ENCODE data around the gene BMF.
A peak's percentile ranks its signal among the peaks of the same experiment; 100 is the strongest.
"Not testable (repeated sequence)": the region's sequence is repeated elsewhere in the genome, so short reads cannot be mapped to it uniquely, and the experiment has no call there.

The BMF gene

DNA sequence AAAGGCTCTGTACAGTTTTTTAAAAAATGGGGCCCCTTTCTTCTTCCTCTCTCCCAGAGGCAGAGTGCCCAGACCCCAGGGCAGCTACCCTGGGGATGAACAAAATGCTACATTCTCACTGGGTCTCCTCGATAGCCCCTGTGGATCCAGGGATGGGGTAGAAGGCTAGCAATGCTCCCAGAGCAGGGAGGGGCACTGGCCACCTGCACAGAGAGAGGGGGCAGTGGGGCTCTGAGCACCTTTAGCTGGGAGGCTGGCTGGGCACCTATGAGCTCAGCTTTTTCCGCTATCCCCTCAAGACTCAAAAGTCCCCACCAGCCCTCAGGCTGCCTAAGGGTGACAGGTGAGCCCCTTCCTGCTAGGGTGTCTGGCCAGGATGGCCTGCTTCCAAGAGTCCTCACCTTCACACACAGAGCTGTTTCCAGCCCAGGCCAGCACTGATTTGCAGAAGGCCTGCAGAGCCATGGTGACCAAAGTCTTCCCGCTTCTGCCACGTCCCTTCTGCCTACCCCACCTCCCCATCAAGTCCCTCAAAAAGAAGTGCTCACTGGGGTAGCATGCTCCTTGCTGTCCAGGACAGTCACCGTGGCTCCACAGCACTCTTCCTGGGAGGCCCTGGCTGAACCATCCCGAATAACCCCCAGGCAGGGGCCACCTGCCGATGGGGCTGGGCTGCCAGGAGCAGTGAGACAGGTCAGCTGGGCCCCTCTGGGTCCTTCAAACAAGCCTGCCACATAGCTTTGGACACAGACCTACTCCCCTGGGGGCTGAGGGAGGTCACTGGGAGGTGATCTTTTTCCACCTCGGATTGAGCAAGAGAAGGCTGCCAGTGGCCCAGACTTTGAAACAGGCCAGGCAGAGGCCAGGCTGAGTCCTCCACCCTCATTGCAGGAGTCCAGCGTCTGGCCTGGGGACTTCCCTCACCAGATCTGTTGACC lies 20.4 kb downstream of the BMF start:
- no peak for DNase-seq

DNA sequence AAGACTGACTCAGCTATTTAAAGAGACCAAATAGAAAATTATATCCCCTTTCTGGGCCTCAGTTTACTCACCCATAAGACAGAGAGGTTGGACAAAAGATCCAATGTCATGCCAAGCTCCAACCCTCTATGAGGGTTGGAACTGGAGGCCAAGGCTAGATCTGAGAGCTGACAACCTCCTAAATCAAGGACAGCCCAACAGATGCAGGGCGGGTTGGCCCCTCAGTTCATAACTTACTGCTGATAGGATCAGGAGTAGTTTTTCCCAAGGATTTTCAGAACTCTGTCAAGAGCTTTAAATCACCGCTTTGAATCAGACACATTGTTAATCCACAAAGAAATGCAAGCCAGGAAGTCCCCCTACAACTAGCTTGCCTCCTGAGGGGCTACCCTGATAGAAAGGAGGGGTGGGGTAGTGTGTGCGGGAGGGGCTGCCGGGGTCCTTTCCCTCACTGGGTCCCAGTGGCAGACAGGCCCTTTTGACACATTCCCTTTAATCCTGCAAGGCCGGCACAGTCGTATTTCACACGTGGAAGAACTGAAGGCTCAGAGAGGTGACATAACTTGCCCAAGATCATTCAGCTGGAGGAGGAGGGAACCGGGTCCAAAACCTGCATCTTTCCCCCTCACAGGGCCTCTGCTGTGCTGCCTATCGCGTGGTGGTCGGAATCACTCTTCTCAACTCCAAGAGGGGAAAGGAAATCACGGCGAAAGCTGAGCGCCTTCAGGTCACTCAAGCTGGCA lies 21.4 kb downstream of the BMF start:
- no peak for DNase-seq

DNA sequence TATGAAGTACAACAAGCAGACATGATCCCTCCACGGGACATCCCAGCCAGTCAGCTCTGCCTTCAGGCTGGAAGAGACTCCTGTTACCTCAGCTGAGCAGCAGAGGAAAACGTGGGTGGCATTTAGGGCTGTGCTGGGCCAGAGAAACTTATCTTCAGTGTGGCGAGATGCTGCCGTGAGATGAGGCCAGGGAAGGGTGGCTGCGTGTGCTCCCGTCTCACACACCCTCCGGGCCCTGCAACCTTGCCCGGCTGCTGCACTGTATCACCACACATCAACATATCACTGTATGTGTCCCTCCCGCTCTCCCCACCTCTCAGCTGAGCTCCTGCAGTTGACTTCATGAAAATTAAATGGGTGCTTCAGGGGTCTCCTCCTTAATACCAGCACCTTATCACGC lies 23.4 kb downstream of the BMF start:
- DNase-seq, result peak; percentile 88

DNA sequence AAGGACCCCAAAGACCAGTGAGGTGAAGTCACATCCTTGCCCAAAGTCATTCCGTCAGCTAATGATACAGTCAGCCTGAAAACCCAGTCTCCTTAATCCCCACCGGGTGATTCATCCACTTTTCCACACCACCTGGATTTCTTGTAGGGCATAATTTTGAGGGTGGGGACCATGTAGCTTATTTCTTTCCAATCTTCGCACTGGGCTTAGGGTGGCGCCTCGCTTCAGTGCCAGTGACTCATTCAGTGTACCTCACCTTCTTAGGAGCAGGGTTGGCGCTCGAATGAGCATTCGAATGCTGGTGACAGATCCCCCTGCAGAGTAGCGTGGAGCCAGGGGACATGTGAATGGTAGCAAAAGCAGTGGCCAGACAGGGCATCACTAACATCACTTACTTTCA lies 24.0 kb downstream of the BMF start:
- no peak for DNase-seq

DNA sequence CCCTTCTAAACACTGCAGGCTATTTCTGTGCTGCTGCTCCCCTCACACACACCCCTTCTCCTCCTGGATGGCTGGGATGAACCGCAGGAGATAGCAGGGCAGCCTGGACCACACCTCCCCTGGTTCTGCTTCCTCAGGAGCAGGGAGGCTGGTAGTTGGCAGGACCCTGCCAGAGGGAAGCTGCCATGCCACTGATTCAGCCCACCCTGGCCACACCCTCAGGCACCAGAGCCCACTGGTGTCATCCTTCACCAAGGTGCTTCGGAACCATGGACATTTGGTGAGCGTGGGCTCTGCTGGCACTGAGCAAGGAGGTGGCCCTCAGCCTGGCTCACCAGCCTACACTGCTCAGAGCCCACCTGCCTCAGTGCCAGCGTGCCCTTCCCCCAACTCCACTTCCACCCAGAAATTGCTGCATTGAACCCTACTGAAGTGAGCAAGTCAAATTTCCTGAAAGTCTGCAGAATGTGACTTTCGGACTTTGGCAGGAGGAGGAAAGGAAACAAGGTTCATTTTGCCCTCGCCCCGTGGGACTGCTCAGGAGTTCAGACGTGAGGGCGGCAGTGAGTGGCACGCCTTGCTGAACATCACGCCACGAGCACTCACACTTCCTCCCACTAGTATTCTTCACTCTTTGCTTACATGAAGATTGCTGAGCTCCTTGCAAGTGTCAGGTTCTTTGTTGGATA lies 26.3 kb downstream of the BMF start:
- DNase-seq, result no peak

DNA sequence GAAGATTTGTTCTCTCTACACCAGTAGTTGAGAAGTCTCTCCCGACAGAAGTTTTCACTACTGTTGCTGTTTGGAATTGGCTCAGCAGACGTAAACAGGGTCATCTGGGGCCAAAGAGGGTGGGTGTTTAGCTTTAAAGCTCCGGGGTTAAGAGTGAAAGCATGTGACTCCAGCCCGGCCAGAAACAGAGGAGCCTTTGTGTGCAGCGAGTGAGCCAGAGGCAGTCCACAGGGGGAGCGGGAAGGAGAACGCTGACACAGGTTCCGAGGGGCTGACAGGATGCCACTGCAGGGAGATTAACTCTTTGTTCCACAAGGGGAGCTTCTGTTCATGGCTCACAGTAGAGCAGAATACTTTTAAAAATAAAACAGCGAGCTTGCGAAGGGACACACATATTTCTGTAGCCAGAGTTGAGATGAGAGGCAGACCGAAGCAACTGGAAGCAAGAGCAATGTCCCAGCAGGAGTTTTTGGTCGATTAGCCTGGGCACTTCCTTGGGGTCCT lies 26.9 kb downstream of the BMF start:
- peak; percentile 65 for DNase-seq

DNA sequence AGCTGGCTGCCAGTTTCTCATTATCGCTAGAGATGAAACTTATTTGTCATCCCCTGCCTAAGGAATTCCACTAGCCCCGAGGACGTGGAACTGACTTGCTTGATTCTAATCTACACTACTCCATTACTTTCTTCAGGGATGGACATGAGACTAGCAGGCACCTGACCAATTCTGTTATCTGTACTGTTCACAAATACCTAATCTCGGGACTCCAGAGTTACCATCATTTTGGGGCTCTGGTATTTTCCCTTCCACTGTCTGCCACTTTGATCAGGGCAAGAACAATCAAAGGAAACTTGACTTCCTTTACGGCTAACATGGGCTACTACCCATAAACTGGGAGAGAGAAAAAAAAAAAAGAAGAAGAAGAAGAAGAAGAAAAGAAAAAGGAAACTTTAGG lies 27.8 kb downstream of the BMF start:
- peak; percentile 59 for DNase-seq

DNA sequence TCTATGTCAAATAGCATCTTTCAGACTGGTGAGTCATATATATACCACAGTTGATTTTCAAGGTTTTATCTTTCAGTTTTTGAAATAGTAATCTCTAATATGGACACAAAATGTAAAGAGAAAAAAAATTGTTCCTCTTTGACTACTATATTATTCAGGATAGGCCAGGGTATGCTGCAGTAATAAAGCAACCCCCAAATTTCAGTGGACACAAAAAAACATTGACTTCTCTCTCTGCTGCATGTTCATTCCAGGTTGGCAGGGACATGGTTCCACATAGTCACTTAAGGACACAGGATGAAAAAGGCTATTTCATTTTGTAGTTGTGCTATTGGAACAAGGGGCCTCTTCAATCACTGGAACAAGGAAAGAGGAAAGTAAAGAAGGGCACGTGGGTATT lies 28.6 kb downstream of the BMF start:
- DNase-seq, result no peak

DNA sequence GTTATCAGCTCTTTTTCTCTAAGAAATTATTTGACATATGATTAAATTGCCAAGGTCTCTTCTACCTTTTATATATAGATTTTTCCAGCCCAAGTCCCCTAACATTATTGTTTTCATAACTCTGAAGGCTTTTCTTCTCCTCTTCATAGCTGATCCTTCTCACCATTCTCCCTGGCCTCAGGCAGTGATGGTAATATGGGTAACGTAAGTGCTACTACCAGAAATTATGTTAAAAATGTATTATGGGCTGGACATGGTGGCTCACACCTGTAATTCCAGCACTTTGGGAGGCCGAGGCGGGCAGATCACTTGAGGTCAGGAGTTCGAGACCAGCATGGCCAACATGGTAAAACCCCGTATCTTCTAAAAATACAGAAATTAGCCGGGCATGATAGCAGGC lies 29.2 kb downstream of the BMF start:
- no peak for DNase-seq

DNA sequence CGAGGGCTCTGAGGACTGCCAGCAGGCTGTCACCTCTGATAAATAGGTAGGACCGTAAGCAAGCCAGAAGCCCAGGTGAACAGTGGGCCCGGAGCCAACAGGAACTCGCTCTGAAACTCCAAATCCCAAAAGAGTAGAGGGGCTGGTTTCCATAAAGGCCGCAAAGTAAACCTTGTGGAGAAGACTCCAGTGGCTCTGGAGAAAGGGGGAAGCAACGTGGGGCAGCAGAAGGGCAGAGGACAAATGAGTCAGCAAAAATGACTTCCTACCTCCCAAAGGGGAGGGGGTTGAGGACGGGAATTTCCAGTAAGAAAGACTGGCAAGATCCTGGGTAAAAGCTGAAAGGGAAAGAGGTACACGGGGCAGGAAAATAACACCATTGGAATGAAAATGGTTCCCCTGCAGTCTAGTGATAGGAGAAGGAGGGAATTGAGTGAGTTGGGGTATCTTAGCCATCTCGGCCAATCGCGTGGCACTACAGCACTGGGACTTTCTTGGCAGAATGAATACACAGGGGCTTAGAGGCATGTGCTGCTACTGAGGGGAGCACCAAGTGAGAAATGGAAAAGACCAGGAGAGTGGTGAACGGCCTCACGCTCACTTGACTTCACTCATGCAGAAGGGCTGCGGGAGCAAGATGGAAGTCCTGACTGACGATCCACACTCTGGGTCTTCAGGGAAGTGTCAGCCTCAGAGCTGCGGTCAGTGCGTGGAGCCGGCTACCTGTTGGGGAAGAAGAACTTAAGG lies 33.2 kb downstream of the BMF start:
- DNase-seq, result no peak

DNA sequence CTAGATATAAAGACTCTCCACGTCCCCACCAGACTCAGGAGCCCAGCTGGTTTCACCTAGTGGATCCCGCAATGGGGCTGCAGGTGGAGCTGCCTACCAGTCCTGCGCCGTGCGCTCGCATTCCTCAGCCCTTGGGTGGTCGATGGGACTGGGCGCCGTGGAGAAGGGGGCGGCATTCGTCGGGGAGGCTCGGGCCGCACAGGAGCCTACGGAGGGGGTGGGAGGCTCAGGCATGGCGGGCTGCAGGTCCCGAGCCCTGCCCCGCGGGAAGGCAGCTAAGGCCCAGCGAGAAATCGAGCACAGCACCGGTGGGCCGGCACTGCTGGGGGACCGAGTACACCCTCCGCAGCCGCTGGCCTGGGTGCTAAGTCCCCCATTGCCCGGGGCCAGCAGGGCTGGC lies 34.0 kb downstream of the BMF start:
- DNase-seq, result not testable (repeated sequence)

DNA sequence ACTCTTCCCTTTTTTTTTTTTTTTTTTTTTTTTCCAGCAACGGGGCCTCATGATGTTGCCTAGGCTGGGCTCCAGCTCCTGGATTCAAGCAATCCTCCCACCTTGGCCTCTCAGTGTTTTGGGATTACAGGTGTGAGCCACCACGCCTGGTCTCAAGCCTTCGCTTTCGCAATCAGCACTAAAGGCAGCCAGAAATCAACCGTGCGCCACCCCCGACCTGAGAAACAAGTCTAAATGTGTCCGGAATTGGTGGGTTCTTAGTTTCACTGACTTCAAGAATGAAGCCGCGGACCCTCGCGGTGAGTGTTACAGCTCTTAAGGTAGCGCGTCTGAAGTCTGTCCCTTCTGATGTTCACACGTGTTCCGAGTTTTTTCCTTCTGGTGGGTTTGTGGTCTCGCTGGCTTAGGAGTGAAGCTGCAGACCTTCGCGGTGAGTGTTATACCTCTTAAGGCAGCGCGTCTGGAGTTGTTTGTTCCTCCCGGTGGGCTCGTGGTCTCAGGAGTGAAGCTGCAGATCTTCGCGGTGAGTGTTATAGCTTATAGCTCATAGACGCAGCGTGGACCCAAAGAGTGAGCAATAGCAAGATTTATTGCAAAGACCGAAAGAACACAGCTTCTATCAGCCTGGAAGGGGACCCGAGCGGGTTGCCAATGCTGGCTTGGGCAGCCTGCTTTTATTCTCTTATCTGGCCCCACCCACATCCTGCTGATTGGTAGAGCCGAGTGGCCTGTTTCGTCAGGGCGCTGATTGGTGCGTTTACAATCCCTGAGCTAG lies 34.8 kb downstream of the BMF start:
- DNase-seq, result not testable (repeated sequence)

DNA sequence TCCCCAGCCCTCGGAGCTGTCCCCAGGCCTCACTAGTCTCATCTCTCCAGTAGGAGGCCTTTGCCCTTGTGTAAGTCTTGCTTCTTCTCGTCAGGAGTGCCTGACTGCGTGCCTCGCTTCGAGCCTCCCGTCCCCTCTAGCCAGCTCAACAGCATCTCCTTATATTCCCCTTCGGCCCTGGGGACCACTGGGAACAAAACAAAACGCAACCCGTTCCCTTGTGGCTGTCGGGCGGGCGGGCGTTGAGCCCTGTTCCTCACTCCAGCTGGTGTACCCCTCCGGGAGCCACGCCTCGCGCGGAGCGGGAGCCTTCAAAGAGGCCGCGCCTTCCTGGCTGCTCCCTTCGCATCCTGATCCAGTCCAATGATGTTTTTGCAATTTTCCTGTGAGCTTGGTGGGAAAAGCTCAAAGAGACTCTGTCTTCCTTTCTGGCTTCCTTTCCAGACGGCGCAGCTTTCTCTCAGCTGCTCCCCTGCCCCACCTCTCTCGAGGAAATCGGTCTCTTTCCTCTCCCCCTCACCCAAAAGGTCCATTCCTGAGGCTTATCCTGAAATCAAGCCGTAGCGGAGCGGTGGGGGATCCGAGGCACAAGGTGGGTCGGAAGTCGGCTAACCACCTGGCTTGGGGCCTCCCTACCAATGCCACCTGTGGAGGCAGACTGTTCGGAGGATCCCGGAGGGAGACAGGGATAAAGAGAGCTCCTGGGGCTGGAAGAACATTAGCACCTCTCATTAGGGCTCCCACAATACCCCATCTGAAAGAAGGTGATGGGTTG lies 36.3 kb downstream of the BMF start:
- no peak for DNase-seq

DNA sequence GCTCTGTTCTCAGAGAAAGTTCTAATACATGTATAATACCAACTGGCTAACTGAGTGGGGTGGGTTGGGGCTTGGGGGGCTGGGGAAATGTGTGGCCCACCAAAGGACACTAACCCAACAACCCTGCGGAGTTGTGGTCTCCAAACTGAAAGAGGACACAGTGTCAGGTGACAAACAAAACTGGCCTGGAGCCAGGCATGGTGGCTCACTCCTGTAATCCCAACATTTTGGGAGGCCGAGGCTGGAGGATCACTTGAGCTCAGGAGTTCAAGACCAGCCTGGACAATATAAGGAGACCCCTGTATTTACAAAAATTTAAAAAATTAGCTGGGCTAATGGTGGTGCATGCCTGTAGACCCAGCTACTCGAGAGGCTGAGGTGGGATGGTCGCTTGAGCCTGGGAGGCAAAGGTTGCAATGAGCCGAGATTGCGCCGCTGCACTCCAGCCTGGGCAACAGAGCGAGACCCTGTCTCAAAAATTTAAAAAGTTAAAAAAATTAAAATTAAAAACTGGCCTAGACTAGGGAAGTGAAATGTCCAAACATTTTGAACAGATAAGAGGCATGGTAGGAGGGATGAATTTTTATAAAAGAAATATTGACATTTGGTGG lies 38.0 kb downstream of the BMF start:
- DNase-seq, result no peak

DNA sequence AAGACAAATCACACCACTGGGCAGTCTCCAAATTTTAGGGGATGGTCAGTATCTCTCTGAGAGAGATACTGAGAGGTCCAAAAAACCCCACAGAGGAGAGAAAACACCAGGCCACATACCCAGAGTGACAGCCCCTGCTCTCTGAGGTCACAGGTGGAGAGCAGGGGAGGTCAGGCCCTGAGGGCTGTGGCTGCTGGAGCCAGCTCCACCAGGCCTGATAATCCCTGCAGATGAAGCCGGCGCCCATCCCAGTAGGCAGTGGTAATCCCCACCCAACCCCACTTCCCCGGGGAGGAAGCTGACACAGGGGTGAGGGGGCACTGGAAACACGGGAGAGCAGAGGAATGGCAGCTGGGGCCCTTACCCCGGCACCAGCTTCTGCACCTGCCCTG lies 38.5 kb downstream of the BMF start:
- DNase-seq, result no peak

DNA sequence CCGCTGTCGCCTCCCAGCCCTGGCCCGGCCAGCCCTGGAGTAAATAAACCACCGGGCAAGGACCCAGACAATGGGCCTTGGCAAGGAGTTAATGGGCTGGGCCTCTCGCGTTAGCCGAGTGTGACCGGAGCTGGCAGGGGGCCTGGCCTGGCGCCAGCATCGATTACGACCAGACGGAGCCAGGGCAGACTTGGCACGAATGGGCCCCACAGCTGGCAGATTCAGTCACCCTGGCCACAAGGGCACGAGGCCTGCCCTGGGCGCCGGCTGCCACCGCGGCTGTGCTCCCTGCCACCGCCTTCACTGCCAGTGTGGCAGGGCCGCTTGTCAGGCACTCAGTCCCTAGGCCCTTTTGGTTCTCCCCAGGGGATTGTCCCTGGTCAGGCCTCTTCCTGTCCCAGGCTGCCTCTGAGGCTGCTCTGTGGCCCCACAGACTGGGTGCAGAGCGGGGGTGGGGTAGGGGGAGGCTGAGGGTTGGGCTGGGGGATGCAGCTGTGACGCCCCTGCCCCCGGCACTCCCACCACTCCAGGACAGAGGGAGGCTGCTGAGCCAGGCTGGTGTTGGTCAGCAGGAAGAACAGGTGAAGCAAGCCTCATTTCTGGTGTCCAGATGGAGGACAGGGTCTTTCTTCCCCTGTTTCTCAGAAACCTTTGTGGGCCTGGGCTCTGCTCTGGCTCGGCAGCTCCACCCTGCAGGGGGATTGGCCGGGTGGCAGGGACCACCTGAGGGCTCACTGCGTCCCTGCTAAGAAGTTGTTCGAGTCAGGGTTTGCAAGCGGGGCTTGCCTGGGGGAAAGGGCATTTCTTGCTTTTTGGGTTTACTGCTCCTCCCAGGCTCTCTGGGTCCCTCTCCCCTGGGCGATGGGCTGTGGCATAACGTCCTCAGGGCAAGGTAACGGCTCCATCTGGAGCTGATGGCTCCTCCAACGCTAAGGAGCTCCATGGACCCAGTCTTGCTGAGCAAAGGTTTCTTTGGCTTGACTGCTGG lies 39.2 kb downstream of the BMF start:
- DNase-seq, result peak; percentile 94

DNA sequence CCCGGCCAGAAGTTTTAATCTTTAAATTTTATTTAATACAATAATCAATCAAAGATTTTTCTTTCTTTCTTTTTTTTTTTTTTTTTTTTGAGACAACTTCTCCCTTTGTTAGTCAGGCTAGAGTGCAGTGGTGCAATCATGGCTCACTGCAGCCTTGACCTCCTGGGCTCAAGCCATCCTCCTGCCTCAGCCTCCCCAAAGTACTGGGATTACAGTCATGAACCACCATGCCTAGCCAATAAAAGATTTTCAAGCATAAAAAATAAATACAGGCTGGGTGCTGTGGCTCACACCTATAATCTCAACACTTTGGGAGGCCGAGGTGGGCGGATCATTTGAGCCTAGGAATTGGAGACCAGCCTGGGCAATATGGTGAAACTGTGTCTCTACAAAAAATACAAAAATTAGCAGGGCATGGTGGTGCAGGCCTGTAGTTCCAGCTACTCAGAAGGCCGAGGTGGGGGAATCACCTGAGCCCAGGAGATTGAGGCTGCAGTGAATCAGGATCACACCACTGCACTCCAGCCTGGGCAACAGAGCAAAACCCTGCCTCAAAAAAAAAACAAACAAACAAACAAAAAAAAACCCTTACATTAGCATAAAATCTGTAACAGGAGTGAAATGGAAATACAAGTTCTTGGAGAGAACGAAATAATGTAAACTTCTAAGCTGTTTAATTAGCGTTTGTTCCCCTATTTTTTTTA lies 40.6 kb downstream of the BMF start:
- no peak for DNase-seq

DNA sequence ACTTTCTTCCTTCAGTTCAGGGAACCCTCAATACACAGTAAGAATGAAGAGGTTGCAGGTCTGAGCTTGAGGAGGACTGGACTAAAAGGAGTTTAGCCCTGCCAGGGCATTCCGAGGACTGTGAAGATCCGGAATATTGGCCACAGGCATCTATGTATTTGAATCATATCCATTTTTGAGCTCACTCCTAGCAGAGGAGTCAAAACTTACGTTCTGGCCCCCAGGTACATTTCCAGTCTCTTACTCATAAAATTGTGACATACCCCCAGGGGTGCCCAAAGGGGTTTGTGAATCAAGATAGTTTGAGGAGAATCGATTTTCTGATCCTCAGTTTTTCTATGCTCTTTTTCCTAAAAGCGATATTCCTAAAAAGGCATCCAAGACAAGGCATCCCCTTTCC lies 42.1 kb downstream of the BMF start:
- no peak for DNase-seq

DNA sequence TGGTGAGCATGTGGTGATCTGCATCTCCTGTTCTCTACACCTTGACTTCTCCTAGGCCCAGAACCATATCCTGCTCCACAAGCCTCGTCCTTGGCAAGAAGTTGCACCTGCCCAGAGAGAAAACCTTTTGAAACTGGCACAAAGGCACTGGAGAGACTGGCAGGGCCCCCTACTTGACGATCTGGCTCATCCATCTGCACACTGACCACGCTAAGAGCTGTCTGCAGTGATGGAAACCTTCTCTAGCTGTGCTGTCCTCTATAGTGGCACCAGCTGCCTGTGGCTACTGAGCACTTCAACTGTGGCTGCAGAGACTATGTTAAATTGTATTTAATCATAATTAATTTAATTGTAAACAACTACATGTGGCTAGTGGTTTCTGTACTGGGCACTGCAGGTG lies 43.5 kb downstream of the BMF start:
- DNase-seq, result no peak
